ENCODE results near the gene CST4. TPM values are rescaled to one million over a fixed set of nuclear protein-coding genes. Genes with fewer than 3 reads are reported as not detected.
"Not testable (repeated sequence)": the region's sequence is repeated elsewhere in the genome, so short reads cannot be mapped to it uniquely, and the experiment has no call there.

Gene CST4, protein sequence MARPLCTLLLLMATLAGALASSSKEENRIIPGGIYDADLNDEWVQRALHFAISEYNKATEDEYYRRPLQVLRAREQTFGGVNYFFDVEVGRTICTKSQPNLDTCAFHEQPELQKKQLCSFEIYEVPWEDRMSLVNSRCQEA
- total RNA-seq (not detected), polyA plus RNA-seq (not detected)
- long read RNA-seq, donor 1 = 0 reads
- long read RNA-seq, donor 2 = 0 reads
- long read RNA-seq, donor 3 = 0 reads
- long read RNA-seq, donor 4 = 0 reads

- H3K4me3 ChIP-seq (ENCODE audit: low read length); ATAC-seq; intact Hi-C loops (cut with DNase I); H3K4me1 ChIP-seq (ENCODE audit: control insufficient read depth, insufficient read depth, low read length); DNase-seq; H3K27me3 ChIP-seq (ENCODE audit: control insufficient read depth, insufficient read depth); H3K9me3 ChIP-seq (ENCODE audit: control insufficient read depth, low read length); H3K27ac ChIP-seq (ENCODE audit: low read length): not testable (repeated sequence)
- WGBS = 90% methylated on average over 12 of the region's 12 CpGs
Observed at GRCh38 chr20:23688684-23689398, at the start of gene CST4. CST4 (minus strand) TSS chr20:23689038; CDS start chr20:23688969, 69 bp downstream.

DNA sequence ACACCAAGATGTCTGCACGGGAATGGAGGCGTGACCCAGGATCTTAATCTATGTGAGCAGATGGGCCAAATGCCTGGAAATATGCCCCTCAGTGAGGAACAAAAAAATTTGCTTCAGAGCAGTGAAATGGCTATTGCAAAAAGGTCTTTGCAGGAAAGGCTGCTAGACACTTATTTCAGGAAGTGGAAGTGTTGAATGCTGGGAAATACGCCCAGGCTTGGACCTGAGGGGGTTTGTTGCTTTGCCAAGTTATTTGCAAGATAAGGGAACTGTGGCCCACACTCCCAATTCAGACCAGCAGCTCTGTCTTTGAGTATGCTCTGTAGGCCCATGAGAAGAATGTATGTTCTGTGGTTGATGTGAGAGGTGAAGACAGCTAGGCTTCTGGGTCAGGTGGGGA is 46.6 kb upstream of the CST4 start:
- ATAC-seq; H3K4me3 ChIP-seq (ENCODE audit: low read length); H3K4me1 ChIP-seq (ENCODE audit: control insufficient read depth, insufficient read depth, low read length); H3K9me3 ChIP-seq (ENCODE audit: control insufficient read depth, low read length); H3K27ac ChIP-seq (ENCODE audit: low read length); H3K27me3 ChIP-seq (ENCODE audit: control insufficient read depth, insufficient read depth); DNase-seq; intact Hi-C loops (cut with DNase I): not testable (repeated sequence)
- WGBS = 54% methylated on average over 3 of the region's 3 CpGs

DNA sequence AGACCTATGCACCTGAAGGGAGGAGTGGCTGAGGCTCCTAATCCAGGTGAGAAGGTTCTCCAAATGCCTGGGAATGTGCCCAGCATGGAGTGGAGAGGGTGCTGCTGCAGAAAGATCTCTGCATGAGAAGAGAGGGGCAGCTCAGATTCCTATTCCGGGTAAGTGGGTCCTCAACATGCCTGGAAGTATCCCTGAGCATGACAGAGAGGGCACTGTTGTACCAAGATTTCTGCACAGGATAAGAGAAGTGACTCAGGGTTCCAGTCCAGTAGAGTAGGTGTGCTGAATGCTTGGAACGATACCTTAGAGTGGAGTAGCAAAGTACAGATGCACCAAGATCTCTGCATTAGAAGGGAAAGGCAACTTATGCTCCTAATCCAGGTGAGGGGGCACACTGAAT is 46.1 kb upstream of the CST4 start:
- WGBS = 84% methylated on average over 2 of the region's 2 CpGs
- H3K27me3 ChIP-seq (ENCODE audit: control insufficient read depth, insufficient read depth); intact Hi-C loops (cut with DNase I); H3K4me1 ChIP-seq (ENCODE audit: control insufficient read depth, insufficient read depth, low read length); H3K27ac ChIP-seq (ENCODE audit: low read length); ATAC-seq; DNase-seq; H3K4me3 ChIP-seq (ENCODE audit: low read length); H3K9me3 ChIP-seq (ENCODE audit: control insufficient read depth, low read length): not testable (repeated sequence)

- H3K9me3 ChIP-seq (ENCODE audit: control insufficient read depth, low read length); intact Hi-C loops (cut with DNase I); ATAC-seq; H3K4me1 ChIP-seq (ENCODE audit: control insufficient read depth, insufficient read depth, low read length); H3K4me3 ChIP-seq (ENCODE audit: low read length); H3K27ac ChIP-seq (ENCODE audit: low read length); DNase-seq; H3K27me3 ChIP-seq (ENCODE audit: control insufficient read depth, insufficient read depth): not testable (repeated sequence)
- 91% methylated on average over 1 of the region's 1 CpG for WGBS
Observed at GRCh38 chr20:23734440-23734839, 45.6 kb upstream of the CST4 start.

- no peaks in the 10 kb centered on the region for H3K9me3 ChIP-seq (ENCODE audit: control insufficient read depth, low read length)
- DNase-seq (no peak), ATAC-seq (no peak)
- intact Hi-C loops (cut with DNase I) = no loop called here
- 73% methylated on average over 3 of the region's 3 CpGs for WGBS
- H3K27me3 ChIP-seq (ENCODE audit: control insufficient read depth, insufficient read depth) = no peaks in the 10 kb centered on the region
- no peak overlapping the region for H3K4me3 ChIP-seq (ENCODE audit: low read length)
- no peak overlapping the region for H3K27ac ChIP-seq (ENCODE audit: low read length)
- H3K4me1 ChIP-seq (ENCODE audit: control insufficient read depth, insufficient read depth, low read length) = no peaks in the 10 kb centered on the region
Observed at GRCh38 chr20:23727016-23727415, 38.2 kb upstream of the CST4 start.

DNA sequence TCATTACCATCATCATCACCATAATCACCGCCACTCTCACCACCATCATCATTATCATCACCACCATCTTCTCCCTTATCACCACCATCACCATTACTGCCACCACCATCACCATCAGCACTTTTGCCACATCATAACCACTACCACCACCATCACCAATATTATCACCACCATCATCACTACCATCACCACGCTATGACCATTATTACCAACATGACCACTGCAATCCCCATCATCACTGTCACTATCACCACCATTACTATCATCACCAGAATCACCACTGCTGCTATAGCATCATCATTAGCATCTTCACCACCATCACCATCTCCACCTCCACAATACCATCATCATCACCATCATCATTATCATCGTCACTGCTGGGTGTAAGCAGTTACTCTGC is 36.3 kb upstream of the CST4 start:
- Histone ChIP-seq H3K27ac (ENCODE audit: low read length) (no peak overlapping the region), H3K9me3 (ENCODE audit: control insufficient read depth, low read length) (no peaks in the 10 kb centered on the region), H3K4me3 (ENCODE audit: low read length) (no peak overlapping the region), H3K4me1 (ENCODE audit: control insufficient read depth, insufficient read depth, low read length) (no peaks in the 10 kb centered on the region), H3K27me3 (ENCODE audit: control insufficient read depth, insufficient read depth) (no peaks in the 10 kb centered on the region)
- DNase-seq (no peak), ATAC-seq (no peak)
- 91% methylated on average over 3 of the region's 3 CpGs for WGBS
- intact Hi-C loops (cut with DNase I) = no loop called here

DNA sequence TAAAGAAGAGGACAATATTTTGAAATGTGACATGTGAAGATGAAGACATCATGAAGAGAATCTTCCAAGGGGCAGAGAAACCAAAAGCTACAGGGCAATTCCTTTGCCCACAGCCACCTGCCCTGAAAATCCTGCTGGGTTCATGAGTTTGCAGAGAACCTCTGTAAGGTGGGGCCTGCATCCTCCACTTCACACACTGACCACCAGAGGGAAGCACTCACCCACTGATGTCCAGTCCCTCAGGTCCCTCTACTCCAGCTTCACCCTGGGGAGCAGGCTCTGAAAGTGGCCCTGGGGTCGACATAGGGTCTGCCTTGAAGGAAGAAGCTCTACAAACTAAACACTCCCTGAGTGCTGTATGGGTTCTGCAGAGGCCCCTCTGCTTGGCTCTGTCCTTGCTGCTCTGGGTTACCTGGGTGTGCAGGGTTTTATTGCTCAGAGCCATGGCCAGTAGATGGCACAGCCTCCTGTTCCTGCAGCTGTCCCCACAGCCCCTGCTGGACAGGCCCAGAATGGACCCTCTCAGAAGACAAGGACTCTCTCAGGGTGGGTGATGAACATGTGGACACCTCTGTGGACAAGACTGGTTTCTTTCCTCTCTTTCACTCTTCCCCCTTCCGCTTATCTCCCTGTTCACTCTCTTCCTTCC is 34.9 kb upstream of the CST4 start:
- H3K4me1 ChIP-seq (ENCODE audit: control insufficient read depth, insufficient read depth, low read length); intact Hi-C loops (cut with DNase I); H3K27me3 ChIP-seq (ENCODE audit: control insufficient read depth, insufficient read depth); H3K27ac ChIP-seq (ENCODE audit: low read length); H3K9me3 ChIP-seq (ENCODE audit: control insufficient read depth, low read length); H3K4me3 ChIP-seq (ENCODE audit: low read length): not testable (repeated sequence)
- 62% methylated on average over 2 of the region's 2 CpGs for WGBS
- ATAC-seq (peak; percentile 47 to 51), DNase-seq (peak in 1 of 3 donors; percentile 17)

- H3K27ac ChIP-seq (ENCODE audit: low read length); ATAC-seq; H3K27me3 ChIP-seq (ENCODE audit: control insufficient read depth, insufficient read depth); DNase-seq; H3K9me3 ChIP-seq (ENCODE audit: control insufficient read depth, low read length); H3K4me1 ChIP-seq (ENCODE audit: control insufficient read depth, insufficient read depth, low read length); H3K4me3 ChIP-seq (ENCODE audit: low read length); intact Hi-C loops (cut with DNase I): not testable (repeated sequence)
- WGBS = 67% methylated on average over 5 of the region's 5 CpGs
Observed at GRCh38 chr20:23722851-23723250, 34.0 kb upstream of the CST4 start.

DNA sequence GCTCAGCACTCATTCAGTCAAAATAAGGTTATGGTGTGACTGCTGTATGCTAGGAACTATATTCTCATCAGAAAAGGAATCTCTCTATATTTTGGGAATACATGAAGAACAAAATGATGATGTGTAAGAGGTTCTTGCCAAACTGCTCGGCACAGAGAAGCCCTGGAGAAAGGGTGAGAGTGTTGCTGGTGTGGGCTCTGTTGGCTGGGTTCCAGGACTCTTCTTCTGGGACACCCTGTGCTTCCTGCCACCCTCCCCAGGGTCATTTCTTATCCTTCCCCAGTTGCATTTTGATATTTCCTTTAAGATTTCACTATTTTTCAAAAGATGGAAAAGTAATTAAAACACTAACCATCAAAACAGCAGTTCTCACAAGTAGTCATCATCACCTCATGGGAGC is 33.1 kb upstream of the CST4 start:
- no peaks in the 10 kb centered on the region for H3K9me3 ChIP-seq (ENCODE audit: control insufficient read depth, low read length)
- no peaks in the 10 kb centered on the region for H3K4me1 ChIP-seq (ENCODE audit: control insufficient read depth, insufficient read depth, low read length)
- no peaks in the 10 kb centered on the region for H3K27me3 ChIP-seq (ENCODE audit: control insufficient read depth, insufficient read depth)
- 25% methylated on average over 1 of the region's 1 CpG for WGBS
- H3K27ac ChIP-seq (ENCODE audit: low read length) = no peak overlapping the region
- H3K4me3 ChIP-seq (ENCODE audit: low read length) = no peak overlapping the region
- ATAC-seq = no peak
- DNase-seq = no peak
- intact Hi-C loops (cut with DNase I) = no loop called here

GRCh38 chr20:23719351-23719750 is 30.5 kb upstream of the CST4 start:
- H3K27me3 ChIP-seq (ENCODE audit: control insufficient read depth, insufficient read depth); H3K4me3 ChIP-seq (ENCODE audit: low read length); ATAC-seq; DNase-seq; H3K4me1 ChIP-seq (ENCODE audit: control insufficient read depth, insufficient read depth, low read length); H3K9me3 ChIP-seq (ENCODE audit: control insufficient read depth, low read length); intact Hi-C loops (cut with DNase I); H3K27ac ChIP-seq (ENCODE audit: low read length): not testable (repeated sequence)
- WGBS = 46% methylated on average over 9 of the region's 9 CpGs

DNA sequence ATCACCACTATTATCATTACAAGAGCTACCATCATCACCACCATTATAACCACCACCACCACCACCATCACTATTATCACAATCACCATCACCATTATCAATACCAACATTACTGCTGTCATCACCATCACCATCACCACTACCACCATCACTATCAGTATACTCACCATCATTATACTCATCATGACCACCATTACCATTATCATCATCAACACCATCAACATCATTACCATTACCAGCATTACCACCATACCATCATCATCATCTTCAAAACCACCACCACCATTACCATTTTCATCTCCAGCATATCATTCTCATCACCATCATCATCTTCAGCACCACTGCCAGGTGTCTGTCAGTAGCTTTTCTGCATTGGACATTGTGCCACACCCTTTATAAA is 22.9 kb upstream of the CST4 start:
- H3K27me3 ChIP-seq (ENCODE audit: control insufficient read depth, insufficient read depth); ATAC-seq; intact Hi-C loops (cut with DNase I): not testable (repeated sequence)

More for the DNA sequence above, 22.9 kb upstream of the CST4 start:
- not testable (repeated sequence) for H3K4me1 ChIP-seq (ENCODE audit: control insufficient read depth, insufficient read depth, low read length); DNase-seq; H3K9me3 ChIP-seq (ENCODE audit: control insufficient read depth, low read length); H3K27ac ChIP-seq (ENCODE audit: low read length); H3K4me3 ChIP-seq (ENCODE audit: low read length)
